Endothelial cell of hepatic sinusoid (primary cell): ENCODE measurements around the gene HSD17B2.
"Not testable (repeated sequence)": the region's sequence is repeated elsewhere in the genome, so short reads cannot be mapped to it uniquely, and the experiment has no call there.

ENCODE experiments used
- in situ Hi-C: cut with HindIII; loops from 2 replicates; pipeline ENCODE4 v1.10.0; 2017; ENCODE audit warnings: low sequenced_read_pairs

The HSD17B2 gene

GRCh38 chr16:82072313-82072712 is 37.3 kb downstream of the HSD17B2 start:
- in situ Hi-C loops = no loop called here

GRCh38 chr16:82074019-82074558 is 39.0 kb downstream of the HSD17B2 start:
- in situ Hi-C loops = no loop called here

- in situ Hi-C loops = no loop called here
Observed at GRCh38 chr16:82078125-82078524, 43.1 kb downstream of the HSD17B2 start.

GRCh38 chr16:82079892-82080291 is 44.8 kb downstream of the HSD17B2 start:
- in situ Hi-C loops = no loop called here

- in situ Hi-C loops = no loop called here
Observed at GRCh38 chr16:82081264-82081663, 46.2 kb downstream of the HSD17B2 start.

- in situ Hi-C loops = no loop called here
Observed at GRCh38 chr16:82082097-82082496, 47.0 kb downstream of the HSD17B2 start.

GRCh38 chr16:82082543-82083244 is 47.6 kb downstream of the HSD17B2 start:
- in situ Hi-C loops = no loop called here

GRCh38 chr16:82083710-82084353 is 48.8 kb downstream of the HSD17B2 start:
- in situ Hi-C loops = no loop called here

- in situ Hi-C loops = loop anchor here (5.0 kb wide), 1 partner anchor 38 kb away; no protein-coding TSS in a partner anchor
Observed at GRCh38 chr16:82085011-82085779, 50.1 kb downstream of the HSD17B2 start.

- in situ Hi-C loops = loop anchor here (5.0 kb wide), 1 partner anchor 41 kb away; no protein-coding TSS in a partner anchor
Observed at GRCh38 chr16:82088483-82088882, 53.4 kb downstream of the HSD17B2 start.

- in situ Hi-C loops = no loop called here
Observed at GRCh38 chr16:82091241-82091640, 56.2 kb downstream of the HSD17B2 start.

GRCh38 chr16:82092711-82093110 is 57.7 kb downstream of the HSD17B2 start:
- in situ Hi-C loops = no loop called here

- in situ Hi-C loops = no loop called here
Observed at GRCh38 chr16:82093666-82094300, 58.7 kb downstream of the HSD17B2 start.

- in situ Hi-C loops = no loop called here
Observed at GRCh38 chr16:82094942-82095540, 60.0 kb downstream of the HSD17B2 start.

GRCh38 chr16:82096641-82097040 is 61.6 kb downstream of the HSD17B2 start:
- in situ Hi-C loops = no loop called here

- in situ Hi-C loops = no loop called here
Observed at GRCh38 chr16:82105107-82105506, 70.1 kb downstream of the HSD17B2 start.

GRCh38 chr16:82108100-82108499 is 73.0 kb downstream of the HSD17B2 start:
- in situ Hi-C loops = no loop called here

- in situ Hi-C loops = no loop called here
Observed at GRCh38 chr16:82108774-82109173, 73.7 kb downstream of the HSD17B2 start.

GRCh38 chr16:82109266-82109665 is 74.2 kb downstream of the HSD17B2 start:
- in situ Hi-C loops = not testable (repeated sequence)

- in situ Hi-C loops = no loop called here
Observed at GRCh38 chr16:82111944-82112343, 76.9 kb downstream of the HSD17B2 start.

GRCh38 chr16:82113741-82114140 is 78.7 kb downstream of the HSD17B2 start:
- in situ Hi-C loops = no loop called here
